NB4 (cell line): ENCODE data around the gene WDR7.

ENCODE experiments used
- CTCF ChIP-seq: IDR thresholded peaks from one replicate; pipeline ENCODE4 v1.5.1; 2012; ENCODE audit warnings: low read depth, low read length
- MYC ChIP-seq: IDR thresholded peaks from 2 replicates; pipeline ENCODE4 v1.6.1; 2011; ENCODE audit warnings: low read depth, low read length
- POLR2A ChIP-seq: IDR thresholded peaks from 2 replicates; pipeline ENCODE4 v1.6.1; 2011; ENCODE audit warnings: mild to moderate bottlenecking; ENCODE audit not compliant: insufficient read length; ENCODE audit errors: extremely low read depth

- TF ChIP-seq POLR2A (no peak), MYC (no peak), CTCF (no peak)
Observed at GRCh38 chr18:56739731-56740130, 88.6 kb downstream of the WDR7 start.
